Transverse colon (tissue), 4 donors: Measurements from ENCODE around the gene UGT1A10.

Experiments used
- EP300 ChIP-seq: sonication (generic); formaldehyde crosslinking; IDR thresholded peaks from one replicate; pipeline ENCODE4 v1.6.1; 2017; ENCODE audit warnings: antibody characterized with exemption, low read depth
- POLR2A ChIP-seq: fragments of 450-650 bp; IDR thresholded peaks from one replicate; pipeline ENCODE4 v1.6.1; 2016; ENCODE audit warnings: antibody characterized with exemption, mild to moderate bottlenecking, moderate library complexity
- POLR2AphosphoS5 ChIP-seq, 3 donors: sonication (generic); formaldehyde crosslinking; IDR thresholded peaks; one replicate each; pipeline ENCODE4 v1.6.1; 2016; ENCODE audit warnings: antibody characterized with exemption in 3 of 3
- TF ChIP-seq, protein P1 (sequence below), 5 experiments: fragments of 200-600 bp in 3 of 5; fragments of 450-650 bp in 2 of 5; sonication (generic) in 3 of 5; IDR thresholded peaks; 1 replicate in 2 of 5; 2 replicates in 3 of 5; pipeline ENCODE4 v1.5.1; 2016 to 2017; ENCODE audit warnings: antibody characterized with exemption in 5 of 5, inconsistent platforms in 3 of 5, mild to moderate bottlenecking in 2 of 5, moderate library complexity in 1 of 5

DNA sequence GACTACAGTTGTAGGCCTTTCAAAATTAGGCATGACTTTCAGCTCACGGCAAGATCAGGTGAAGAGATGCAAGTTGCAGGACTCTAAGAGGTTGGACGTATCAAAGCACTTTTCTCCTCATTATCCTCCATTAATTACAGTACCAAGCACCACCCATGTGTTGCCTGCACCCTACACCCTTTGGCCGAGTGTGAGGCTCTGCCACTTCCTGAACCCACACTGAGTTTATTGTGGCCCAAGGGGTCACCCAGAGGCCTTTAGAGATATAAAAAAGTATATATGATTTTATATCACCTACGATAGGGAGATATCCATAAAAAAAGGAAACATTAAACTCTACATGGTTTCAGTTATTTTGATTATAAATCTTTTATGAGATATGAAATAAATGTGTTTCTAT is 16.0 kb upstream of the UGT1A10 start:
- TF ChIP-seq, protein P1, sequence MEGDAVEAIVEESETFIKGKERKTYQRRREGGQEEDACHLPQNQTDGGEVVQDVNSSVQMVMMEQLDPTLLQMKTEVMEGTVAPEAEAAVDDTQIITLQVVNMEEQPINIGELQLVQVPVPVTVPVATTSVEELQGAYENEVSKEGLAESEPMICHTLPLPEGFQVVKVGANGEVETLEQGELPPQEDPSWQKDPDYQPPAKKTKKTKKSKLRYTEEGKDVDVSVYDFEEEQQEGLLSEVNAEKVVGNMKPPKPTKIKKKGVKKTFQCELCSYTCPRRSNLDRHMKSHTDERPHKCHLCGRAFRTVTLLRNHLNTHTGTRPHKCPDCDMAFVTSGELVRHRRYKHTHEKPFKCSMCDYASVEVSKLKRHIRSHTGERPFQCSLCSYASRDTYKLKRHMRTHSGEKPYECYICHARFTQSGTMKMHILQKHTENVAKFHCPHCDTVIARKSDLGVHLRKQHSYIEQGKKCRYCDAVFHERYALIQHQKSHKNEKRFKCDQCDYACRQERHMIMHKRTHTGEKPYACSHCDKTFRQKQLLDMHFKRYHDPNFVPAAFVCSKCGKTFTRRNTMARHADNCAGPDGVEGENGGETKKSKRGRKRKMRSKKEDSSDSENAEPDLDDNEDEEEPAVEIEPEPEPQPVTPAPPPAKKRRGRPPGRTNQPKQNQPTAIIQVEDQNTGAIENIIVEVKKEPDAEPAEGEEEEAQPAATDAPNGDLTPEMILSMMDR (IDR thresholded peaks at IDR 0.05), result no peak
- TF ChIP-seq POLR2A, result no peak
- TF ChIP-seq POLR2AphosphoS5 (IDR thresholded peaks at IDR 0.05), result no peak
- TF ChIP-seq EP300, result no peak
